Measurements from ENCODE around the gene MTO1.
A peak's percentile ranks its signal among the peaks of the same experiment; 100 is the strongest.
"Not testable (repeated sequence)": the region's sequence is repeated elsewhere in the genome, so short reads cannot be mapped to it uniquely, and the experiment has no call there.

MTO1 gene

GRCh38 chr6:73503027-73503772 lies 41.7 kb downstream of the MTO1 start:
- no peak for DNase-seq

DNA sequence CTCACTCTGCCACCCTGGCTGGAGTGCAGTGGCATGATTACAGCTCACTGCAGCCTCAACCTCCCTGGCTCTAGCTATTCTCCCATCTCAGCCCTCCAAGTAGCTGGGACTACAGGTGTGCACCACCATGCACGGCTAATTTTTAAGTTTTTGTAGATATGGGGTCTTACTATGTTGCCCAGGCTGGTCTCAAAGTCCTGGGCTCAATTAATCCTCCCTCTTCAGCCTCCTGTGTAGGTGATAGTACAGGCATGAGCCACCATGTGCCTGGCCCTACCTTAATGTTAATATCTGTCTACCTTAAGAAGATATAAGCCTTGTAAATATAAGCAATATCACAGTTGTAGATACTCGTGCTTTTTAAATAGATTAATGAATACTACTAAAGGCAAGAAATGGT lies 42.6 kb downstream of the MTO1 start:
- DNase-seq, result no peak

- no peak for DNase-seq
Observed at GRCh38 chr6:73505142-73505541, 43.6 kb downstream of the MTO1 start.

DNA sequence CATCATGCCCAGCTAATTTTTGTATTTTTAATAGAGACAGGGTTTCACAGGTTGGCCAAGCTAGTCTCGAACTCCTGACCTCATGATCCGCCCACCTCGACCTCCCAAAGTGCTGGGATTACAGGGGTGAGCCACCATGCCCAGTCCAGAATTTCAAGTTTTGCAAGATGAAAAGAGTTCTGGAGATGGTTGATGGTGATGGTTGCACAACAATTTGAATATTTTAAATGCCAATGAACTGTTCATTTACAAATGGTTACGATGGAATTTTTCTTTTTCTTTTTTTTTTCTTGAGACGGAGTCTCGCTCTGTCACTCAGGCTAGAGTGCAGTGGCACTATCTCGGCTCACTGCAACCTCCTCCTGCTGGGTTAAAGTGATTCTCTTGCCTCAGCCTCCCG lies 44.2 kb downstream of the MTO1 start:
- DNase-seq, result not testable (repeated sequence)

DNA sequence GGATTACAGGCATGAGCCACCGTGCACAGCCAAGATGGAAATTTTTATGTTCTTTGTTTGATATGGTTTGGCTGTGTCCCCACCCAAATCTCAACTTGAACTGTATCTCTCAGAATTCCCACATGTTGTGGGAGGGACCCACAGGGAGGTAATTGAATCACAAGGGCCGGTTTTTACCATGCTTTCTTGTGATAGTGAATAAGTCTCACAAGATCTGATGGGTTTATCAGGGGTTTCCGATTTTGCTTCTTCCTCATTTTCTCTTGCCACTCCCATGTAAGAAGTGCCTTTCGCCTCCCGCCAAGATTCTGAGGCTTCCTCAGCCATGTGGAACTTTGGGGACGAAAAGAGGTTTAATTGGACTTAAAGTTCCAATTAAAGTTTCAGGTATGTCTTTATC lies 44.7 kb downstream of the MTO1 start:
- no peak for DNase-seq

- DNase-seq, result no peak
Observed at GRCh38 chr6:73508776-73509175, 47.2 kb downstream of the MTO1 start.

DNA sequence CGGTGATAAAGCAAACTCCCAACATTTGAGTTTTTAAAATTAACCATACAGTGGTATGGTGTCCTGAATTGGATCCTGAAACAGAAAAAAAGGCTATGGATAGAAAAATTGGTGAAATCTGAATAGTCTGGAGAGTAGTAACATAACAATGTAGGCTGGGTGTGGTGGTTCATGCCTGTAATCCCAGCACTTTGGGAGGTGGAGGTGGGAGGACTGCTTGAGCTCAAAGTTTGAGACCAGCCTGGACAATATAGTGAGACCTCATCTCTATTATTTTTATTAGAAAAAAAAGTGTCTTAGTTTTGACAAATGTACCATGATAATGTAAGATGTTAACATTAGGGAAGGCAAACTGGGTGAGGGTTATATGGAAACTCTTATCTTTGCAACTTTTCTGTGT lies 48.3 kb downstream of the MTO1 start:
- DNase-seq, result no peak

- DNase-seq, result no peak
Observed at GRCh38 chr6:73511796-73512195, 50.3 kb downstream of the MTO1 start.

DNA sequence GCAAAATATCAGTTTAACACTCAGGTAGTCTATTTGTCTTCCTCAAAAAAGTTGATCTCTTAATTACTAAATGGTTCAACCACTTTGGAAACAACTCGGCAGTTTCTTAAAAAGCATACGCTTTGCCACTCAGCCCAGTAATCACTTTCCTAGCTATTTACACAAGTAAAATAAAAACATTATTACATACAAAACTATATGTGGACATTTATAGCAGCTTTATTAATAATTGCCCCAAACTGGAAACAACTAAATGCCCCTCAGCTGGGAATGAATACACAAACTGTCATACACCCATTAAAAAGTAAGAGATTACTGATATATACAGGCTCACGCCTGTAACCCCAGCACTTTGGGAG lies 51.9 kb downstream of the MTO1 start:
- DNase-seq, result no peak

DNA sequence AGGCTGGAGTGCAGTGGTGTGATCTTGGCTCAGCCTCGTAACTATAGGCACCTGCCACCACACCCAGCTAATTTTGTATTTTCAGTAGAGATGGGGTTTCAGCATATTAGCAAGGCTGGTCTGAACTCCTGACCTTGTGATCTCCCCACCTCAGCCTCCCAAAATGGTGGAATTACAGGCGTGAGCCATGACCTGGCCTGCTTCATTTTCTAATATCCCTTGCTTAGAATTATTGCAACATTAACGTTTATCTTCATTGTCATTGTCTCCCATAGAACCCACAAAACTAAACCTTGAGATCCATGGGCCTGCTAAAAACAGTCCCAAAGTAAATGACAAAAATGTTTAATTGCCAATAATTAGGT lies 53.2 kb downstream of the MTO1 start:
- no peak for DNase-seq

- no peak for DNase-seq
Observed at GRCh38 chr6:73515204-73515655, 53.7 kb downstream of the MTO1 start.

- no peak for DNase-seq
Observed at GRCh38 chr6:73516514-73517489, 55.3 kb downstream of the MTO1 start.

- peak in 2 of 58 donors; percentile 6 to 24 for DNase-seq
Observed at GRCh38 chr6:73518100-73518981, 56.8 kb downstream of the MTO1 start.

DNA sequence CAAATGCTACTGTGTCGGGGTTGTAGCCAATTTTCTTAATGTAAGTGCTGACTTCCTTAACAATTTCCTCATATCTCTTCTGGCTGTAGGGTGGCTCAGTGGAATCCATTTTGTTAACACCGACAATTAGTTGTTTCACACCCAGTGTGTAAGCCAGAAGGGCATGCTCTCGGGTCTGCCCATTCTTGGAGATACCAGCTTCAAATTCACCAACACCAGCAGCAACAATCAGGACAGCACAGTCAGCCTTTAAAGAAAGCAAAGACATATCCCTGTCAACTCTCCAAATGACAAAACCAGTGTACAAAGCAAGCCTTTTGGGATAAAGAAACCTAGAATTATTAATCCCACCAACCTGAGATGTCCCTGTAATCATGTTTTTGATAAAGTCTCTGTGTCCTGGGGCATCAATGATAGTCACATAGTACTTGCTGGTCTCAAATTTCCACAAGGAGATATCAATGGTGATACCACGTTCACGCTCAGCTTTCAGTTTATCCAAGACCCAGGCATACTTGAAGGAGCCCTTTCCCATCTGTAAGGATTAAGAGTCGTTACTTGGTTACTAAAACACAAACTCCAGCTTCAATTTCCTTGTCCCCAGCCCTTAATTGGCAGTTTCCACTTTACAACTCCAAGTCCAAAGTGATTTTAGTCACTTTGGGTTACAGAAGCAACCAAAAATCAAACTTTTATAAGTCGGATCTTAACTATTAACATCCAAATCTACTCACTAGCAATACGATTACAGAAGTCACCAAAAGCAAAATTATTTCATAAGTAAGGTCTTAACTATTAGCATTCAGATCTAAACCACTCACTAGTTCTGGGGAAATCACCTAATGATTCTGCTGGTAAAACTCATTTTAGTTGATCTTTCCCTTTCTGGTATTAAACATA lies 57.7 kb downstream of the MTO1 start:
- DNase-seq, result not testable (repeated sequence)

GRCh38 chr6:73519926-73520687 lies 58.6 kb downstream of the MTO1 start:
- DNase-seq, result peak in 51 of 58 donors; percentile 15 to 77 (median 49)

DNA sequence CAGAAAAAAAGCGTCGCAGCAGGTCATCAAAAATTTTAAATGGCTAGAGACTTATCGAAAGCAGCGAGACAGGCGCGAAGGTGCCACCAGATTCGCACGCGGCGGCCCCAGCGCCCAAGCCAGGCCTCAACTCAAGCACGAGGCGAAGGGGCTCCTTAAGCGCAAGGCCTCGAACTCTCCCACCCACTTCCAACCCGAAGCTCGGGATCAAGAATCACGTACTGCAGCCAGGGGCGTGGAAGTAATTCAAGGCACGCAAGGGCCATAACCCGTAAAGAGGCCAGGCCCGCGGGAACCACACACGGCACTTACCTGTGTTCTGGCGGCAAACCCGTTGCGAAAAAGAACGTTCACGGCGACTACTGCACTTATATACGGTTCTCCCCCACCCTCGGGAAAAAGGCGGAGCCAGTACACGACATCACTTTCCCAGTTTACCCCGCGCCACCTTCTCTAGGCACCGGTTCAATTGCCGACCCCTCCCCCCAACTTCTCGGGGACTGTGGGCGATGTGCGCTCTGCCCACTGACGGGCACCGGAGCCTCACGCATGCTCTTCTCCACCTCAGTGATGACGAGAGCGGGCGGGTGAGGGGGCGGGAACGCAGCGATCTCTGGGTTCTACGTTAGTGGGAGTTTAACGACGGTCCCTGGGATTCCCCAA lies 59.3 kb downstream of the MTO1 start, which contains the start of gene EEF1A1:
Gene EEF1A1, minus strand, starts transcription at position 345 of the 663 bp plus-strand sequence. CDS start 1,006 bp downstream, outside the sequence.
- peak; percentile 89 to 100 (median 99) for DNase-seq

DNA sequence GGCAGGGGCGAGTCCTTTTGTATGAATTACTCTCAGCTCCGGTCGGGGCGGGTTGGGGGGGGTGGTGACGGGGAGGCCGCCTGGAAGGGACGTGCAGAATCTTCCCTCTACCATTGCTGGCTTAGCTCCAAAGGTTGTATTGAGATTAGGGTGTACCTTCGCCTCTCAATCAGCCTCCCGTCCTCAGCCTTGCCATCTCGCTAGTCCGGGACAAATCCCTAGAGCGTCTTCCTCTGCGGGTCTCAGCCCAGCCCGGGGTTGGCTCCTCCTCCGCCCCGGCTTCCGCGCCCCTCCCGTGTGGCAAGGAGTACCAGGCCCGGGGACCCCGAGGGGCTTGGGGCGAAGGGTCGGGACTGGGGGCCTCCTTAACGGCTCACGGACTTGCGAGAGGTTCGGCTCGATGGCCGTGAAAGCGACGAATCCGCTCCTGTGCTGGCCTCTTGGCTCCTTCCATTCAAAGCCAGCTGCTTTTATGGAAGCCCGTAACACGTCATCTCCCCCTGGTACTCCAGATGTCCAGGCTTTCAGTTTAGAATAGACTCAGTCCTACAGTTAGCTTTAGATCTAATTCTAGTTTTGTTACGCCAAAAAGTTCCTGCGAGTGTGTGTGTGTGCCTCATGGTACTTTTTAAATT lies 59.9 kb downstream of the MTO1 start:
- DNase-seq, result peak in 22 of 58 donors; percentile 69 to 99 (median 82)

All from anterior cingulate cortex (tissue), 58 donors.